ENCODE data around the gene SRSF9. TPM values are rescaled to one million over a fixed set of nuclear protein-coding genes. Genes with fewer than 3 reads are reported as not detected.

The SRSF9 gene
- total and polyA plus RNA-seq, 2 of the 13 experiments (the other 11 are each of a cell fraction or from before 2014, with no cell fraction given), result 125 to 144 TPM

DNA sequence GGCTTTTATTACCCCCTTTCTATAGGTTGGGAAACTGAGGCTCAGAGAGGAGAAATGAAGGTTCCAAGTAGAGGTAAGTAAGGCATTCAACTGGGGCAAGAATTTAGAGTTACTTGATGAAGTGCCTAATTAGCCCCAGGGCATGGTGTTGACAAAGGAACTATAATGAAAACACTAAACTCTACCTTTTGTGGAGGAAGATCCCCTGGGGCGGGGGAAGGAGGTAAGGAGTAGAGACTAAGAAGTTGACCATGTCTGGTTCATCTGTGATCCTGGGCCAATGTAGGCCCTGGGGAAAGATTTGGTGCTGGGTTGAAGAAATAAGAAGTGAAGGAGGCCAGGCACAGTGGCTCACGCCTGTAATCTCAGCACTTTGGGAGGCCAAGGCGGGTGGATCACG lies 47.8 kb downstream of the SRSF9 start:
- Histone ChIP-seq H3K4me2 (ENCODE audit: low read depth, low read length) (no peak overlapping the region), H3K79me2 (ENCODE audit: insufficient read depth, low read length) (no peaks in the 10 kb centered on the region), H3K27ac (ENCODE audit: extremely low read length, insufficient read depth, low read length) (no peak overlapping the region), H4K20me1 (ENCODE audit: insufficient read depth, low read length) (no peaks in the 10 kb centered on the region), H3K36me3 (replicated peaks in 1 of 2; ENCODE audit: control insufficient read depth in 1 of 2, insufficient read depth in 2 of 2, low read length in 2 of 2) (no peaks in the 10 kb centered on the region), H3K27me3 (ENCODE audit: control insufficient read depth in 1 of 2, insufficient read depth in 2 of 2, low read length in 2 of 2) (no peaks in the 10 kb centered on the region; a peak in 1 of 5 replicates), H3K4me3 (replicated peaks in 1 of 3; ENCODE audit: insufficient read depth in 1 of 3, low read depth in 2 of 3, low read length in 3 of 3) (no peak overlapping the region), H3K9ac (ENCODE audit: insufficient read depth, low read depth, low read length) (no peak overlapping the region), H3K9me3 (ENCODE audit: low read length) (no peaks in the 10 kb centered on the region), H2AFZ (ENCODE audit: low read length) (no peak overlapping the region), H3K4me1 (ENCODE audit: insufficient read depth, low read length) (peaks cover 8% of the 10 kb centered on the region)
- TF ChIP-seq, protein P1, sequence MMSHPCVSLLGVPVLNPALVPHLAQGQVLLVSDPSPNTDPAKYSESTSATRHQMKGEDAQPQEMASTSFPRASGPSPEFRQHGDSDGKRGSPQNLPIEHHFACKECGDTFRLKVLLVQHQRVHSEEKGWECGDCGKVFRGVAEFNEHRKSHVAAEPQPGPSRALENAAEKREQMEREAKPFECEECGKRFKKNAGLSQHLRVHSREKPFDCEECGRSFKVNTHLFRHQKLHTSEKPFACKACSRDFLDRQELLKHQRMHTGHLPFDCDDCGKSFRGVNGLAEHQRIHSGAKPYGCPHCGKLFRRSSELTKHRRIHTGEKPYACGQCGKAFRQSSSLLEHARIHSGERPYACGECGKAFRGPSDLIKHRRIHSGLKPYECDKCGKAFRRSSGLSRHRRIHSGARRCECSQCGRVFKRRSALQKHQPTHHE (CRISPR knock-in tag; IDR thresholded peaks at IDR 0.05; ENCODE audit: borderline replicate concordance), result no peak
- TF ChIP-seq CCDC6 (CRISPR knock-in tag; IDR thresholded peaks at IDR 0.05), result no peak
- TF ChIP-seq XRCC5 (optimal IDR thresholded peaks at IDR 0.05; ENCODE audit: low read length), result no peak
- no peak for TF ChIP-seq AKAP8 (CRISPR knock-in tag; IDR thresholded peaks at IDR 0.05)
- no peak for TF ChIP-seq GPN1 (CRISPR knock-in tag; IDR thresholded peaks at IDR 0.05; ENCODE audit: borderline replicate concordance)
- no peak for TF ChIP-seq MED1 (CRISPR knock-in tag; IDR thresholded peaks at IDR 0.05)
- no peak for TF ChIP-seq PBX2 (CRISPR knock-in tag; IDR thresholded peaks at IDR 0.05)
- TF ChIP-seq U2AF1 (optimal IDR thresholded peaks at IDR 0.05; ENCODE audit: low read depth, low read length), result no peak
- TF ChIP-seq SP2 (CRISPR knock-in tag; IDR thresholded peaks at IDR 0.05), result no peak
- TF ChIP-seq SMAD3 (CRISPR knock-in tag; IDR thresholded peaks at IDR 0.05), result no peak
- no peak for TF ChIP-seq FOXK2 (IDR thresholded peaks at IDR 0.05)
- no peak for TF ChIP-seq ZNF672 (CRISPR knock-in tag; IDR thresholded peaks at IDR 0.05)
- no peak for TF ChIP-seq ZBTB21 (CRISPR knock-in tag; IDR thresholded peaks at IDR 0.05)
- TF ChIP-seq DMAP1 (CRISPR knock-in tag; IDR thresholded peaks at IDR 0.05), result no peak
- TF ChIP-seq ETV6 (CRISPR knock-in tag; conservative IDR thresholded peaks at IDR 0.05), result no peak
- no peak for TF ChIP-seq KMT2B (CRISPR knock-in tag; IDR thresholded peaks at IDR 0.05)
- TF ChIP-seq ZBTB39 (CRISPR knock-in tag; IDR thresholded peaks at IDR 0.05), result no peak
- no peak for TF ChIP-seq ZNF441 (CRISPR knock-in tag; IDR thresholded peaks at IDR 0.05; ENCODE audit: borderline replicate concordance)
- no peak for TF ChIP-seq HCFC1 (IDR thresholded peaks at IDR 0.05; ENCODE audit: low read depth, low read length)
- TF ChIP-seq ARNTL (CRISPR knock-in tag; IDR thresholded peaks at IDR 0.05), result no peak
- no peak for DNase-seq (ENCODE audit: low spot score)
- no TSS peak for BruUV-seq (replicated peaks)
- intact Hi-C loops (cut with micrococcal nuclease; ENCODE audit: unreplicated experiment), result no loop called here
- ChIA-PET POLR2A (no interaction called here), CTCF (ENCODE audit: low intra/inter-chr PET ratio, low total read pairs) (no interaction called here)
- ATAC-seq, result no peak
- 78% methylated on average over 4 of the region's 4 CpGs for WGBS (ENCODE audit: low lambda C conversion rate)
- in situ Hi-C loops (cut with HindIII; ENCODE audit: extremely low pct_ligation_motif_present, low pct_unique_long_range_greater_than_20kb), result no loop called here
- FAIRE-seq, result no peak

Data from HepG2 (cell line).